Astrocyte (in vitro differentiated cells and primary cell): Measurements from ENCODE around the gene UHRF1.

ENCODE experiments used
- EZH2 ChIP-seq: IDR thresholded peaks from 2 replicates; pipeline ENCODE4 v1.6.1; 2012; ENCODE audit warnings: mild to moderate bottlenecking, low read length, inconsistent platforms; ENCODE audit not compliant: insufficient read depth
- TF ChIP-seq, protein P1 (sequence below): IDR thresholded peaks from 2 replicates; pipeline ENCODE4 v1.5.1; 2011; ENCODE audit warnings: low read depth, mild to moderate bottlenecking, inconsistent platforms, low read length, moderate library complexity; ENCODE audit not compliant: insufficient read depth

GRCh38 chr19:4879041-4879440, 30.3 kb upstream of the UHRF1 start:
- TF ChIP-seq, protein P1, sequence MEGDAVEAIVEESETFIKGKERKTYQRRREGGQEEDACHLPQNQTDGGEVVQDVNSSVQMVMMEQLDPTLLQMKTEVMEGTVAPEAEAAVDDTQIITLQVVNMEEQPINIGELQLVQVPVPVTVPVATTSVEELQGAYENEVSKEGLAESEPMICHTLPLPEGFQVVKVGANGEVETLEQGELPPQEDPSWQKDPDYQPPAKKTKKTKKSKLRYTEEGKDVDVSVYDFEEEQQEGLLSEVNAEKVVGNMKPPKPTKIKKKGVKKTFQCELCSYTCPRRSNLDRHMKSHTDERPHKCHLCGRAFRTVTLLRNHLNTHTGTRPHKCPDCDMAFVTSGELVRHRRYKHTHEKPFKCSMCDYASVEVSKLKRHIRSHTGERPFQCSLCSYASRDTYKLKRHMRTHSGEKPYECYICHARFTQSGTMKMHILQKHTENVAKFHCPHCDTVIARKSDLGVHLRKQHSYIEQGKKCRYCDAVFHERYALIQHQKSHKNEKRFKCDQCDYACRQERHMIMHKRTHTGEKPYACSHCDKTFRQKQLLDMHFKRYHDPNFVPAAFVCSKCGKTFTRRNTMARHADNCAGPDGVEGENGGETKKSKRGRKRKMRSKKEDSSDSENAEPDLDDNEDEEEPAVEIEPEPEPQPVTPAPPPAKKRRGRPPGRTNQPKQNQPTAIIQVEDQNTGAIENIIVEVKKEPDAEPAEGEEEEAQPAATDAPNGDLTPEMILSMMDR: no peak
- no peak for TF ChIP-seq EZH2
